Trophoblast cell (in vitro differentiated cells and primary cell): ENCODE data around the gene ABCC3.

ENCODE experiments used
- DNase-seq, 2 donors: peaks; one replicate each; pipeline ENCODE4 v3.0.0-alpha.2; 2016
- H2AFZ ChIP-seq: 2 replicates; pipeline ENCODE4 v1.6.1; 2013; ENCODE audit warnings: low read length, moderate library complexity, mild to moderate bottlenecking; ENCODE audit not compliant: insufficient read depth, poor library complexity
- H2AK5ac ChIP-seq: 2 replicates; pipeline ENCODE4 v1.6.1; 2013; ENCODE audit warnings: mild to moderate bottlenecking, low read length
- H2BK120ac ChIP-seq: 2 replicates; pipeline ENCODE4 v1.6.1; 2013; ENCODE audit warnings: low read length, mild to moderate bottlenecking, moderate library complexity; ENCODE audit not compliant: insufficient read depth, poor library complexity
- H2BK12ac ChIP-seq: 2 replicates; pipeline ENCODE4 v1.6.1; 2013; ENCODE audit warnings: mild to moderate bottlenecking, low read length, moderate library complexity
- H2BK5ac ChIP-seq: 2 replicates; pipeline ENCODE4 v1.6.1; 2013; ENCODE audit warnings: low read length, low read depth, moderate library complexity, mild to moderate bottlenecking; ENCODE audit not compliant: poor library complexity
- H3K14ac ChIP-seq: 2 replicates; pipeline ENCODE4 v1.6.1; 2013; ENCODE audit warnings: mild to moderate bottlenecking, low read length
- H3K18ac ChIP-seq: 2 replicates; pipeline ENCODE4 v1.6.1; 2013; ENCODE audit warnings: mild to moderate bottlenecking, low read length
- H3K23ac ChIP-seq: 2 replicates; pipeline ENCODE4 v1.6.1; 2013; ENCODE audit warnings: low read length
- H3K27ac ChIP-seq: 2 replicates; pipeline ENCODE4 v1.5.1; 2013; ENCODE audit warnings: low read depth, mild to moderate bottlenecking, inconsistent platforms, low read length, moderate library complexity
- H3K27me3 ChIP-seq: 2 replicates; pipeline ENCODE4 v1.6.1; 2013; ENCODE audit warnings: inconsistent platforms, mild to moderate bottlenecking, low read length, moderate library complexity; ENCODE audit not compliant: insufficient read depth
- H3K36me3 ChIP-seq, 2 experiments: 1 replicate in 1 of 2; 2 replicates in 1 of 2; pipeline ENCODE4 v1.6.1; 2013; ENCODE audit warnings: low read length in 2 of 2, mild to moderate bottlenecking in 2 of 2, moderate library complexity in 1 of 2; ENCODE audit not compliant: insufficient read depth in 2 of 2, control insufficient read depth in 1 of 2
- H3K4ac ChIP-seq: 2 replicates; pipeline ENCODE4 v1.6.1; 2013; ENCODE audit warnings: low read depth, mild to moderate bottlenecking, low read length, moderate library complexity
- H3K4me1 ChIP-seq, 2 experiments: 1 replicate in 1 of 2; 2 replicates in 1 of 2; pipeline ENCODE4 v1.6.1; 2013; ENCODE audit warnings: low read length in 2 of 2, mild to moderate bottlenecking in 2 of 2, moderate library complexity in 1 of 2; ENCODE audit not compliant: insufficient read depth in 2 of 2, control insufficient read depth in 1 of 2
- H3K4me2 ChIP-seq: 2 replicates; pipeline ENCODE4 v1.6.1; 2013; ENCODE audit warnings: inconsistent platforms, mild to moderate bottlenecking, low read length, moderate library complexity
- H3K4me3 ChIP-seq: 2 replicates; pipeline ENCODE4 v1.5.1; 2013; ENCODE audit warnings: mild to moderate bottlenecking, low read depth, low read length, inconsistent platforms
- H3K79me1 ChIP-seq: one replicate; pipeline ENCODE4 v1.6.1; 2013; ENCODE audit warnings: low read length
- H3K79me2 ChIP-seq: 2 replicates; pipeline ENCODE4 v1.6.1; 2013; ENCODE audit warnings: low read length, mild to moderate bottlenecking; ENCODE audit not compliant: control insufficient read depth, insufficient read depth, poor library complexity
- H3K9ac ChIP-seq: 2 replicates; pipeline ENCODE4 v1.6.1; 2013; ENCODE audit warnings: mild to moderate bottlenecking, low read length
- H3K9me3 ChIP-seq: 2 replicates; pipeline ENCODE4 v1.6.1; 2013; ENCODE audit warnings: low read depth, mild to moderate bottlenecking, control low read depth, inconsistent platforms, low read length; ENCODE audit not compliant: insufficient read depth
- H4K12ac ChIP-seq: 2 replicates; pipeline ENCODE4 v1.6.1; 2013; ENCODE audit warnings: low read depth, mild to moderate bottlenecking, low read length, moderate library complexity
- H4K8ac ChIP-seq: 2 replicates; pipeline ENCODE4 v1.6.1; 2013; ENCODE audit warnings: low read depth, mild to moderate bottlenecking, low read length, moderate library complexity
- H4K91ac ChIP-seq: one replicate; pipeline ENCODE4 v1.6.1; 2013; ENCODE audit warnings: low read depth, mild to moderate bottlenecking, low read length, moderate library complexity
- WGBS: extraction: QIAGEN DNeasy Blood & Tissue Kit; methylation state at CpG from one replicate; pipeline ENCODE4 v1.1.7; 2013; ENCODE audit warnings: missing lambda C conversion rate; ENCODE audit not compliant: insufficient read length, insufficient coverage; ENCODE audit errors: extremely low coverage; 5-methylcytosine and 5-hydroxymethylcytosine counted together

ABCC3 gene

GRCh38 chr17:50725769-50726655 lies 91.3 kb downstream of the ABCC3 start:
- peak overlapping the region; percentile 98 for H3K4ac ChIP-seq
- no peak overlapping the region for H2BK120ac ChIP-seq
- H3K14ac ChIP-seq: no peak overlapping the region
- H3K9me3 ChIP-seq: peaks cover 2% of the 10 kb centered on the region
- no peak overlapping the region for H4K8ac ChIP-seq
- peaks cover 2 to 7% of the 10 kb centered on the region in 2 experiments for H3K36me3 ChIP-seq
- WGBS: no CpG with 5 or more reads among the region's 12 CpGs
- H3K4me3 ChIP-seq: no peak overlapping the region
- DNase-seq: no peak
- peaks cover 5 to 14% of the 10 kb centered on the region in 2 experiments for H3K4me1 ChIP-seq
- no peak overlapping the region for H3K23ac ChIP-seq
- peaks cover 40% of the 10 kb centered on the region for H3K79me2 ChIP-seq
- no peaks in the 10 kb centered on the region for H3K27me3 ChIP-seq
- H3K27ac ChIP-seq: no peak overlapping the region
- no peak overlapping the region for H2AK5ac ChIP-seq
- H4K12ac ChIP-seq: no peak overlapping the region
- H3K79me1 ChIP-seq: no peaks in the 10 kb centered on the region
- no peak overlapping the region for H2BK12ac ChIP-seq
- no peak overlapping the region for H4K91ac ChIP-seq
- H2BK5ac ChIP-seq: no peak overlapping the region
- H3K9ac ChIP-seq: no peak overlapping the region
- H2AFZ ChIP-seq: no peak overlapping the region
- H3K4me2 ChIP-seq: no peak overlapping the region
- H3K18ac ChIP-seq: no peak overlapping the region

GRCh38 chr17:50728112-50728429 lies 93.4 kb downstream of the ABCC3 start:
- Histone ChIP-seq H3K4me2 (no peak overlapping the region), H2BK12ac (no peak overlapping the region), H3K9ac (no peak overlapping the region), H3K23ac (no peak overlapping the region), H3K36me3 (peaks cover 2 to 6% of the 10 kb centered on the region in 2 experiments), H3K79me2 (peaks cover 40% of the 10 kb centered on the region), H4K8ac (no peak overlapping the region), H3K27me3 (no peaks in the 10 kb centered on the region), H3K9me3 (peaks cover 2% of the 10 kb centered on the region), H3K18ac (no peak overlapping the region), H3K79me1 (no peaks in the 10 kb centered on the region), H2BK5ac (no peak overlapping the region), H2AK5ac (no peak overlapping the region), H3K4me1 (peaks cover 4 to 14% of the 10 kb centered on the region in 2 experiments), H4K91ac (no peak overlapping the region), H4K12ac (no peak overlapping the region), H2BK120ac (no peak overlapping the region), H3K4ac (peak overlapping the region; percentile 99), H3K14ac (no peak overlapping the region), H3K4me3 (no peak overlapping the region), H2AFZ (no peak overlapping the region), H3K27ac (no peak overlapping the region)
- no CpG with 5 or more reads among the region's 2 CpGs for WGBS
- DNase-seq: no peak

- H3K36me3 ChIP-seq: peaks cover 2 to 6% of the 10 kb centered on the region in 2 experiments
- no CpG with 5 or more reads among the region's 5 CpGs for WGBS
Observed at GRCh38 chr17:50728881-50729765, 94.4 kb downstream of the ABCC3 start.

GRCh38 chr17:50731575-50732460 lies 97.1 kb downstream of the ABCC3 start:
- Histone ChIP-seq H3K27ac (no peak overlapping the region), H3K79me2 (peaks cover 29% of the 10 kb centered on the region), H3K36me3 (peaks cover 2 to 10% of the 10 kb centered on the region in 2 experiments), H3K9ac (no peak overlapping the region), H4K12ac (no peak overlapping the region), H3K79me1 (no peaks in the 10 kb centered on the region), H4K91ac (no peak overlapping the region), H3K23ac (no peak overlapping the region), H4K8ac (no peak overlapping the region), H3K4me2 (no peak overlapping the region), H3K4me1 (peaks cover 4 to 12% of the 10 kb centered on the region in 2 experiments), H3K4ac (peak overlapping the region; percentile 87), H2BK12ac (no peak overlapping the region), H3K14ac (no peak overlapping the region), H2AFZ (no peak overlapping the region), H3K18ac (no peak overlapping the region), H2BK5ac (no peak overlapping the region), H2BK120ac (no peak overlapping the region), H2AK5ac (no peak overlapping the region), H3K4me3 (no peak overlapping the region), H3K9me3 (peaks cover 2% of the 10 kb centered on the region), H3K27me3 (no peaks in the 10 kb centered on the region)
- no peak for DNase-seq
- no CpG with 5 or more reads among the region's 7 CpGs for whole genome bisulfite sequencing

More at GRCh38 chr17:50728881-50729765, 94.4 kb downstream of the ABCC3 start:
- no peak overlapping the region for H4K12ac ChIP-seq
- no peak overlapping the region for H4K91ac ChIP-seq
- H3K4me3 ChIP-seq: no peak overlapping the region
- H3K27me3 ChIP-seq: no peaks in the 10 kb centered on the region
- peak overlapping the region; percentile 71 for H3K18ac ChIP-seq
- no peak overlapping the region for H2BK120ac ChIP-seq
- no peak overlapping the region for H3K4me2 ChIP-seq
- no peaks in the 10 kb centered on the region for H3K79me1 ChIP-seq
- H2AK5ac ChIP-seq: no peak overlapping the region
- no peak overlapping the region for H3K14ac ChIP-seq
- peaks cover 2% of the 10 kb centered on the region for H3K9me3 ChIP-seq
- no peak for DNase-seq
- H3K4me1 ChIP-seq: peaks cover 4 to 14% of the 10 kb centered on the region in 2 experiments
- H3K4ac ChIP-seq: peak overlapping the region; percentile 100
- H2AFZ ChIP-seq: peak overlapping the region; percentile 63
- peak overlapping the region; percentile 47 for H4K8ac ChIP-seq
- no peak overlapping the region for H3K27ac ChIP-seq
- no peak overlapping the region for H3K9ac ChIP-seq
- no peak overlapping the region for H3K23ac ChIP-seq
- H3K79me2 ChIP-seq: peaks cover 35% of the 10 kb centered on the region
- H2BK12ac ChIP-seq: no peak overlapping the region
- no peak overlapping the region for H2BK5ac ChIP-seq
